Measurements from ENCODE around the gene FER1L5.

Gene FER1L5

DNA sequence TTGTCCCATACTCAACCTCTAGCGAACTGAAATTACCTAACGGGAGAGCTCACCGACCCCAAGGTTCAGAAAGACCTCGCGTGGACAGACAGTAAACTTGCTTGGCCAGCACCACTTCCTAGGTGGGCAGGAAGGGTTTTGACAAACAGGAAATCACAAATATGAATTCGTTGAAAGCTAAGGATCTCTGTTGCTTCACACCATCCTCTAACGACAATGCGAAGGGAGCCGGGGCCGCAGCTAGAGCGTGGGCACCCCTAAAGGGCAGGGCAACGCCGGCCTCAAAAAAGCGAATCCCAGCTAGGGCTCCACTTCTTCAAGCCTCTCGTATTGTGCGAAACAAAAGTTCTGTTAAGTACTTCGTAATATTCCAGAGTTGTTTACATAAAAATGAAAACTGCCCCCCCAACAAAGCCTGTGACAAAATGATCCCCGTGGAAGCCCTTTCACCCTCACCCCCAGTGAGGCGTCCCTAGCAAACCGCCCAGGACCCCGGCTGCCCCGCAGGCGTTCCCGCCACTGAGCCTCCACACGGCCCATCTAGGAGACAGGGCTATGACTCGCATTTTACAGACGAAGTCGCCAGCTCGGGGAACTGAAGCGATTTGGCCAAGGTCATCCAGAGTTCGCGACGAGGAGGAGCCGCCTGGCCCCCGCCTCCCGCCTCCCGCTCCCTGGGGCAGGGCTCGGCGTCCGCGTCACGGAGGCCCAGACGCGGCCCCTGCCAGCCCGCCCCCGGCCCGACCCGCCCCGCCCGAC lies 5.0 kb upstream of the FER1L5 start:
- H3K27me3 ChIP-seq (ENCODE audit: insufficient read depth, low read length), result no peaks in the 10 kb centered on the region
- peak overlapping the region; percentile 84 for H4K91ac ChIP-seq (ENCODE audit: low read depth, low read length)
- no peak overlapping the region for H2BK12ac ChIP-seq (ENCODE audit: low read length)
- peaks cover 6 to 7% of the 10 kb centered on the region in 2 experiments for H3K4me1 ChIP-seq (ENCODE audit: control insufficient read depth in 1 of 2, insufficient read depth in 2 of 2, low read length in 2 of 2)
- peak overlapping the region; percentile 48 for H3K18ac ChIP-seq (ENCODE audit: low read length)
- peak overlapping the region; percentile 88 for H3K4me3 ChIP-seq (ENCODE audit: low read depth, low read length)
- peak overlapping the region; percentile 56 for H2AFZ ChIP-seq (ENCODE audit: insufficient read depth, low read length, poor library complexity)
- H3K79me1 ChIP-seq (ENCODE audit: low read length), result peaks cover 11% of the 10 kb centered on the region
- no peaks in the 10 kb centered on the region for H3K9me3 ChIP-seq (ENCODE audit: insufficient read depth, low read depth, low read length)
- peak overlapping the region; percentile 95 for H3K4me2 ChIP-seq (ENCODE audit: low read length)
- H3K23ac ChIP-seq (ENCODE audit: low read length), result no peak overlapping the region
- peak overlapping the region; percentile 89 for H4K8ac ChIP-seq (ENCODE audit: low read depth, low read length)
- peak overlapping the region; percentile 73 for H2BK5ac ChIP-seq (ENCODE audit: low read depth, low read length, poor library complexity)
- peak overlapping the region; percentile 28 for H3K9ac ChIP-seq (ENCODE audit: low read length)
- H3K79me2 ChIP-seq (ENCODE audit: control insufficient read depth, insufficient read depth, low read length, poor library complexity), result peaks cover 7% of the 10 kb centered on the region
- peak overlapping the region; percentile 64 for H3K14ac ChIP-seq (ENCODE audit: low read length)
- H4K12ac ChIP-seq (ENCODE audit: low read depth, low read length), result peak overlapping the region; percentile 80
- peak overlapping the region; percentile 80 for H2BK120ac ChIP-seq (ENCODE audit: insufficient read depth, low read length, poor library complexity)
- H3K36me3 ChIP-seq (ENCODE audit: control insufficient read depth in 1 of 2, insufficient read depth in 2 of 2, low read length in 2 of 2), result peaks cover 2% of the 10 kb centered on the region in 2 experiments
- WGBS (ENCODE audit: extremely low coverage, insufficient coverage, insufficient read length), result no CpG with 5 or more reads among the region's 50 CpGs
- H2AK5ac ChIP-seq (ENCODE audit: low read length), result no peak overlapping the region
- H3K4ac ChIP-seq (ENCODE audit: low read depth, low read length), result peak overlapping the region; percentile 78
- peak; percentile 94 for DNase-seq
- peak overlapping the region; percentile 62 for H3K27ac ChIP-seq (ENCODE audit: low read depth, low read length)

DNA sequence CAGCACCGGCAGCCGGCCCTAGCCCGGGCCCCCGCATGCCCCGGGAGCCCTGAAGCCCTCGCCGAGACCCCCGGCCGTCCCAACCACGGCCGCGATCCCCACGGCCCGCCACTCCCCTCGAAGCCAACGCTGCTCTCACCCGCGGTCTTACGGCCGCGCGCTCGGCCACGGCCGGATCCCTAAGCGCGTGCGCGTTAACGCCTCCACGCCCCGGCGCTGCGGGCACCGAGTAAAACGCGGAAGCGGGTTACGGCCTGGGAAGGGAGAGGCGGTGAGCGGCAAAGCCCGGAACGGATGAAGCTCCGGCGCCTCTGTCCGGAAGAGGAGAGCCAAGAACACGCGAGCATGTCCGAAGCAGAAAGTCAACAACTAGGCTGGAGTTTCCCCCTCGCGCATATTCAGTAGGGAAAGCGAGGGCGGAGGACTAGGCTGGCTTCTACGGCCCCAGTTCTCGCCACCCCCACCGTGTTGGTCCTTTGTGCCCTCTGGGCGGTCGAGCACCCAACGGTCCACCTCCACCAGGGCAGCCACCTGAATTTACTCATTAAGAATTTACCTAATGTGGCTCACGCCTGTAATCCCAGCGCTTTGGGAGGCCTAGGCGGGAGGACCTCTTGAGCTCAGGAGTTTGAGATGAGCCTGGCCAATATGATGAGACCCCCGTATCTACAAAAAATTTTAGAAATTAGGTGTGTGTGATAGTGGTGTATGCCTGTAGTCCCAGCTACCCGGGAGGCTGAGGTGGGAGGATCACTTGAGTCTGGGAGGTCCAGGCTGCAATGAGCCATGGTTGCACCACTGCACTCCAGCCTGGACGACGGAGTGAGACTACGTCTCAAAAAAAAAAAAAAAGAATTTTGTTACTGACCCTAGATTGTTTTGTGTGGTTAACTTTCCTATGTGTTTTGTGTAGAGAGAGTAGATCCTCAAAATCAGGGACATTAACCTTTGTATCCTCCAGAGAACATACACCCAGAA lies 4.1 kb upstream of the FER1L5 start, which contains the start of gene KANSL3:
Gene KANSL3, minus strand, starts transcription at position 169 of the 978 bp plus-strand sequence. CDS start 1,177 bp downstream, outside the sequence.
- Histone ChIP-seq H4K8ac (ENCODE audit: low read depth, low read length) (peak within 1 kb of the TSS; percentile 89), H3K18ac (ENCODE audit: low read length) (peak within 1 kb of the TSS; percentile 74), H3K4ac (ENCODE audit: low read depth, low read length) (peak within 1 kb of the TSS; percentile 78), H4K91ac (ENCODE audit: low read depth, low read length) (peak within 1 kb of the TSS; percentile 84), H2BK12ac (ENCODE audit: low read length) (no peak within 1 kb of the TSS), H3K79me1 (ENCODE audit: low read length) (peaks cover 11% of the 10 kb centered on the region), H2AK5ac (ENCODE audit: low read length) (no peak within 1 kb of the TSS), H3K14ac (ENCODE audit: low read length) (peak within 1 kb of the TSS; percentile 64), H2BK5ac (ENCODE audit: low read depth, low read length, poor library complexity) (peak within 1 kb of the TSS; percentile 73), H3K27me3 (ENCODE audit: insufficient read depth, low read length) (no peaks in the 10 kb centered on the region), H3K23ac (ENCODE audit: low read length) (no peak within 1 kb of the TSS), H3K79me2 (ENCODE audit: control insufficient read depth, insufficient read depth, low read length, poor library complexity) (peaks cover 7% of the 10 kb centered on the region), H3K4me3 (ENCODE audit: low read depth, low read length) (peak within 1 kb of the TSS; percentile 88), H4K12ac (ENCODE audit: low read depth, low read length) (peak within 1 kb of the TSS; percentile 80), H3K4me2 (ENCODE audit: low read length) (peak within 1 kb of the TSS; percentile 95), H2BK120ac (ENCODE audit: insufficient read depth, low read length, poor library complexity) (peak within 1 kb of the TSS; percentile 80), H3K36me3 (ENCODE audit: control insufficient read depth in 1 of 2, insufficient read depth in 2 of 2, low read length in 2 of 2) (no peaks in the 10 kb centered on the region), H2AFZ (ENCODE audit: insufficient read depth, low read length, poor library complexity) (peak within 1 kb of the TSS; percentile 92), H3K4me1 (ENCODE audit: control insufficient read depth in 1 of 2, insufficient read depth in 2 of 2, low read length in 2 of 2) (peaks cover 9 to 10% of the 10 kb centered on the region in 2 experiments), H3K9ac (ENCODE audit: low read length) (peak within 1 kb of the TSS; percentile 82), H3K9me3 (ENCODE audit: insufficient read depth, low read depth, low read length) (no peaks in the 10 kb centered on the region), H3K27ac (ENCODE audit: low read depth, low read length) (peak within 1 kb of the TSS; percentile 62)
- WGBS (ENCODE audit: extremely low coverage, insufficient coverage, insufficient read length), result no CpG with 5 or more reads among the region's 67 CpGs
- DNase-seq, result peak; percentile 88 to 98

DNA sequence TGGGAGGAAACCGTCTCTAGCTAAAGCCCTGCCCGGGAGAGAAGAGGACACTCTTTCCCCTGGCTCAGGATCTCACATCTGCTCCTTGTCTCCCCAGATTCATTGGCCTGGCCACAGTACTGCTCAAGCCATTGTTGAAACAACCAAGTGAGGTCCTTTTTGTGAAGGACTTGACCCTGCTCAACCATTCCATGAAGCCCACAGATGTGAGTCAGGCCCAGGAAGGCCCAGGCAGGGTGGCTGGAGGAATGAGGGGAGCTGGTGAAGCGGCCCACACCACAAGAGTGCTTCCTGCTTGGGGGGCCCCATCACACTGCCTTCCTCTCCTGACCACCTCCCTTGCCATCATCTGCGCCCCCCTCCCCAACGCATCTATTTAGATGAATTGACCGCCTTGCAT lies 5.1 kb downstream of the FER1L5 start:
- Histone ChIP-seq H3K79me2 (ENCODE audit: control insufficient read depth, insufficient read depth, low read length, poor library complexity) (no peaks in the 10 kb centered on the region), H3K27me3 (ENCODE audit: insufficient read depth, low read length) (no peaks in the 10 kb centered on the region), H3K23ac (ENCODE audit: low read length) (no peak overlapping the region), H3K4me1 (ENCODE audit: control insufficient read depth in 1 of 2, insufficient read depth in 2 of 2, low read length in 2 of 2) (peaks cover 1 to 2% of the 10 kb centered on the region in 2 experiments), H3K36me3 (ENCODE audit: control insufficient read depth in 1 of 2, insufficient read depth in 2 of 2, low read length in 2 of 2) (no peaks in the 10 kb centered on the region), H4K8ac (ENCODE audit: low read depth, low read length) (no peak overlapping the region), H3K79me1 (ENCODE audit: low read length) (no peaks in the 10 kb centered on the region), H3K9me3 (ENCODE audit: insufficient read depth, low read depth, low read length) (no peaks in the 10 kb centered on the region), H2BK12ac (ENCODE audit: low read length) (no peak overlapping the region), H2AFZ (ENCODE audit: insufficient read depth, low read length, poor library complexity) (no peak overlapping the region), H4K91ac (ENCODE audit: low read depth, low read length) (no peak overlapping the region), H3K27ac (ENCODE audit: low read depth, low read length) (no peak overlapping the region), H3K14ac (ENCODE audit: low read length) (no peak overlapping the region), H2BK120ac (ENCODE audit: insufficient read depth, low read length, poor library complexity) (no peak overlapping the region), H2AK5ac (ENCODE audit: low read length) (no peak overlapping the region), H3K4ac (ENCODE audit: low read depth, low read length) (no peak overlapping the region), H3K18ac (ENCODE audit: low read length) (no peak overlapping the region), H3K4me3 (ENCODE audit: low read depth, low read length) (no peak overlapping the region), H3K9ac (ENCODE audit: low read length) (no peak overlapping the region), H3K4me2 (ENCODE audit: low read length) (no peak overlapping the region), H2BK5ac (ENCODE audit: low read depth, low read length, poor library complexity) (no peak overlapping the region), H4K12ac (ENCODE audit: low read depth, low read length) (no peak overlapping the region)
- no peak for DNase-seq
- WGBS (ENCODE audit: extremely low coverage, insufficient coverage, insufficient read length), result no CpG with 5 or more reads among the region's 6 CpGs

DNA sequence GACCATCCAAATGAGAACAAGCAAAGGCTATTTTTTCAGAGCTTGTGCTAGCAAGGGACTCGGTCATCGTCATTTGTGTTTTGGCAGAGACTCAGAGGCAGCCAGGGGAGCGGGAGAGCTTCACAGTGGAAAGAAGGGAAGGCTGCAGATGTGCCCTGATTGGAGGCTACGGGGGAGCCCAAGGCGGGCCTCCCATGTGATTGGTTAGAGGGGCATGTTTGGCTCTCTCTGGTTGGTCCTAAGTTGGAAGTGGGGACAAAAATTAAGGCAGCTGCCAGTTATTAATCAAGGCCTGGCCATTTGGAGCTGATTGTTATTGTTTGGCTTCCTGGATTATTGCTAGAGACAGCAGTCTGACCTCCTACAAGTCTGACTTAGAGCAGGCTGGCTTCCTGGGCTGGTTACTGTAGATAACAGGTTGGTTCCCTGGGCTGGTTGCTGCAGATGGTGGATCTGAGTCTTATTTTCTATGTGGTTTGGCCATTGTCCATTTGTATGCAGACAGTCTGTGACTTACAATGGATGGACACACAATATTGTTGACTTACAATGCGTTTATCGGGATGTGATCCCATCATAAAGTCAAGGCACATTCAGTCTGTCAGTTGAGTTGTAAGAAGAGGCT lies 5.9 kb downstream of the FER1L5 start:
- H3K4ac ChIP-seq (ENCODE audit: low read depth, low read length), result no peak overlapping the region
- H3K14ac ChIP-seq (ENCODE audit: low read length), result no peak overlapping the region
- no peak overlapping the region for H3K9ac ChIP-seq (ENCODE audit: low read length)
- no peak overlapping the region for H2BK12ac ChIP-seq (ENCODE audit: low read length)
- H2BK5ac ChIP-seq (ENCODE audit: low read depth, low read length, poor library complexity), result no peak overlapping the region
- H3K18ac ChIP-seq (ENCODE audit: low read length), result no peak overlapping the region
- no peak overlapping the region for H4K8ac ChIP-seq (ENCODE audit: low read depth, low read length)
- DNase-seq, result no peak
- H2BK120ac ChIP-seq (ENCODE audit: insufficient read depth, low read length, poor library complexity), result no peak overlapping the region
- H4K12ac ChIP-seq (ENCODE audit: low read depth, low read length), result no peak overlapping the region
- H3K79me1 ChIP-seq (ENCODE audit: low read length), result no peaks in the 10 kb centered on the region
- H3K27me3 ChIP-seq (ENCODE audit: insufficient read depth, low read length), result no peaks in the 10 kb centered on the region
- H3K4me1 ChIP-seq (ENCODE audit: control insufficient read depth in 1 of 2, insufficient read depth in 2 of 2, low read length in 2 of 2), result no peaks in the 10 kb centered on the region
- no peak overlapping the region for H2AK5ac ChIP-seq (ENCODE audit: low read length)
- no peak overlapping the region for H3K27ac ChIP-seq (ENCODE audit: low read depth, low read length)
- H4K91ac ChIP-seq (ENCODE audit: low read depth, low read length), result no peak overlapping the region
- H3K79me2 ChIP-seq (ENCODE audit: control insufficient read depth, insufficient read depth, low read length, poor library complexity), result no peaks in the 10 kb centered on the region
- H3K23ac ChIP-seq (ENCODE audit: low read length), result no peak overlapping the region
- no peaks in the 10 kb centered on the region for H3K36me3 ChIP-seq (ENCODE audit: control insufficient read depth in 1 of 2, insufficient read depth in 2 of 2, low read length in 2 of 2)
- WGBS (ENCODE audit: extremely low coverage, insufficient coverage, insufficient read length), result no CpG with 5 or more reads among the region's 7 CpGs
- no peak overlapping the region for H3K4me3 ChIP-seq (ENCODE audit: low read depth, low read length)
- H2AFZ ChIP-seq (ENCODE audit: insufficient read depth, low read length, poor library complexity), result no peak overlapping the region
- no peaks in the 10 kb centered on the region for H3K9me3 ChIP-seq (ENCODE audit: insufficient read depth, low read depth, low read length)
- H3K4me2 ChIP-seq (ENCODE audit: low read length), result no peak overlapping the region

Data from trophoblast cell (in vitro differentiated cells and primary cell).